ENCODE measurements around the gene UGT2A1.

- TF ChIP-seq, protein P1, sequence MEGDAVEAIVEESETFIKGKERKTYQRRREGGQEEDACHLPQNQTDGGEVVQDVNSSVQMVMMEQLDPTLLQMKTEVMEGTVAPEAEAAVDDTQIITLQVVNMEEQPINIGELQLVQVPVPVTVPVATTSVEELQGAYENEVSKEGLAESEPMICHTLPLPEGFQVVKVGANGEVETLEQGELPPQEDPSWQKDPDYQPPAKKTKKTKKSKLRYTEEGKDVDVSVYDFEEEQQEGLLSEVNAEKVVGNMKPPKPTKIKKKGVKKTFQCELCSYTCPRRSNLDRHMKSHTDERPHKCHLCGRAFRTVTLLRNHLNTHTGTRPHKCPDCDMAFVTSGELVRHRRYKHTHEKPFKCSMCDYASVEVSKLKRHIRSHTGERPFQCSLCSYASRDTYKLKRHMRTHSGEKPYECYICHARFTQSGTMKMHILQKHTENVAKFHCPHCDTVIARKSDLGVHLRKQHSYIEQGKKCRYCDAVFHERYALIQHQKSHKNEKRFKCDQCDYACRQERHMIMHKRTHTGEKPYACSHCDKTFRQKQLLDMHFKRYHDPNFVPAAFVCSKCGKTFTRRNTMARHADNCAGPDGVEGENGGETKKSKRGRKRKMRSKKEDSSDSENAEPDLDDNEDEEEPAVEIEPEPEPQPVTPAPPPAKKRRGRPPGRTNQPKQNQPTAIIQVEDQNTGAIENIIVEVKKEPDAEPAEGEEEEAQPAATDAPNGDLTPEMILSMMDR (IDR thresholded peaks at IDR 0.05), result no peak
- TF ChIP-seq EZH2 (IDR thresholded peaks at IDR 0.05; ENCODE audit: borderline replicate concordance, insufficient read depth, low read depth, low read length, poor library complexity, severe bottlenecking), result no peak
Measured at GRCh38 chr4:69702201-69702600, 49.2 kb upstream of the UGT2A1 start.

Data from B cell (primary cell).